Measurements from ENCODE around the gene SLC29A1. TPM values are rescaled to one million over a fixed set of nuclear protein-coding genes. Genes with fewer than 3 reads are reported as not detected.
A peak's percentile ranks its signal among the peaks of the same experiment; 100 is the strongest.

Gene SLC29A1
- total and polyA plus RNA-seq, 2 of the 8 experiments (the other 6 are each of a cell fraction or from before 2014, with no cell fraction given): 187 to 558 TPM

- peaks cover 2 to 15% (median 4%) of the 10 kb centered on the region in 4 experiments for H3K4me1 ChIP-seq (replicated peaks in 1 of 4; ENCODE audit: control insufficient read depth in 3 of 4, insufficient read depth in 4 of 4, low read length in 3 of 4)
- H3K4me3 ChIP-seq (ENCODE audit: extremely low read depth in 1 of 4, insufficient read depth in 2 of 4, low read depth in 3 of 4, low read length in 4 of 4): no peak overlapping the region
- H3K56ac ChIP-seq (replicated peaks; ENCODE audit: insufficient read length, low read depth, low read length): peak overlapping the region; percentile 100
- H3K14ac ChIP-seq (ENCODE audit: insufficient read length): no peak overlapping the region
- no peak overlapping the region for H3K23ac ChIP-seq (ENCODE audit: insufficient read length)
- DNase-seq (ENCODE audit: low read depth in 1 of 2, low spot score in 2 of 2) (no peak), FAIRE-seq (no peak)
- H3K79me1 ChIP-seq (ENCODE audit: low read depth, low read length): no peaks in the 10 kb centered on the region
- no peak overlapping the region for H4K5ac ChIP-seq (ENCODE audit: insufficient read length, low read depth, low read length)
- no peak overlapping the region for H3K4ac ChIP-seq (replicated peaks; ENCODE audit: insufficient read length, low read depth, low read length)
- H2AFZ ChIP-seq (ENCODE audit: low read length): no peak overlapping the region
- WGBS, 2 experiments (ENCODE audit: extremely low coverage in 1 of 2, insufficient coverage in 1 of 2, insufficient read length in 1 of 2, insufficient replicate concordance in 2 of 2, low coverage in 1 of 2, low lambda C conversion rate in 2 of 2, missing lambda C conversion rate in 1 of 2): 91% methylated on average over 4 of the region's 4 CpGs; no CpG with 5 or more reads in 1 of the 2 experiments
- H3K9me3 ChIP-seq (ENCODE audit: insufficient read depth in 2 of 2, low read depth in 1 of 2, low read length in 1 of 2): no peaks in the 10 kb centered on the region
- no peak overlapping the region for H3K18ac ChIP-seq (ENCODE audit: extremely low read depth, low read length)
- no peak overlapping the region; the same call in 1 of the 2 replicates for H2AK5ac ChIP-seq (ENCODE audit: low read depth, low read length)
- H3K27me3 ChIP-seq (replicated peaks in 1 of 4; ENCODE audit: control insufficient read depth in 3 of 4, extremely low read depth in 1 of 4, insufficient read depth in 3 of 4, low read length in 3 of 4): no peaks in the 10 kb centered on the region
- no peaks in the 10 kb centered on the region for H3K79me2 ChIP-seq (ENCODE audit: control insufficient read depth in 1 of 2, insufficient read depth in 2 of 2, low read length in 2 of 2)
- no peak overlapping the region for H2BK20ac ChIP-seq (ENCODE audit: low read length)
- no peaks in the 10 kb centered on the region for H4K20me1 ChIP-seq (replicated peaks in 1 of 2; ENCODE audit: control insufficient read depth in 1 of 2, insufficient read depth in 2 of 2, low read length in 2 of 2)
- no peak overlapping the region for H2BK15ac ChIP-seq (ENCODE audit: low read length)
- no peak overlapping the region for H3K27ac ChIP-seq (ENCODE audit: low read depth, low read length)
- peaks cover 10% of the 10 kb centered on the region; the same call in 1 of the 2 replicates for H3K23me2 ChIP-seq (ENCODE audit: low read depth, low read length)
- no peak overlapping the region for H2BK120ac ChIP-seq (replicated peaks; ENCODE audit: low read depth, low read length)
- H3K36me3 ChIP-seq (ENCODE audit: control insufficient read depth in 2 of 4, insufficient read depth in 4 of 4, low read length in 3 of 4): no peaks in the 10 kb centered on the region
- H2BK12ac ChIP-seq (ENCODE audit: low read depth, low read length): 0 out of 2 replicates have a peak overlapping the region, but pooled peaks have one; percentile 27
- CTCF ChIA-PET (ENCODE audit: partially characterized antibody): interaction anchor here (0.6 to 10.8 kb wide), 4 partner anchors 14 to 1055 kb away, joined by 3 to 287 read pairs (median 4); partner anchors contain the start of gene SLC29A1
- H3K9ac ChIP-seq (replicated peaks in 1 of 4; ENCODE audit: extremely low read depth in 1 of 4, low read depth in 3 of 4, low read length in 3 of 4): no peak overlapping the region
- no peak overlapping the region; the same call in 1 of the 2 replicates for H4K8ac ChIP-seq (ENCODE audit: extremely low read depth, insufficient read depth, low read length)
- H3K4me2 ChIP-seq (ENCODE audit: insufficient read depth in 1 of 2, low read depth in 2 of 2, low read length in 2 of 2): no peak overlapping the region
- H2BK5ac ChIP-seq (ENCODE audit: low read depth, low read length): no peak overlapping the region
- no peak overlapping the region for H4K91ac ChIP-seq (replicated peaks; ENCODE audit: insufficient read length, low read length)
- POLR2A ChIA-PET (ENCODE audit: partially characterized antibody): interaction anchor here (0.8 to 2.2 kb wide), 11 partner anchors 13 to 75 kb away, joined by 3 to 9 read pairs (median 4); partner anchors contain the start of gene SLC29A1
- no peak for TF ChIP-seq JUND (IDR thresholded peaks at IDR 0.05; ENCODE audit: low read length)
- TF ChIP-seq SIX5 (IDR thresholded peaks at IDR 0.05; ENCODE audit: low read depth, low read length): no peak
- no peak for TF ChIP-seq RBBP5 (IDR thresholded peaks at IDR 0.05; ENCODE audit: borderline replicate concordance, low read depth, low read length)
- TF ChIP-seq HDAC6 (IDR thresholded peaks at IDR 0.05; ENCODE audit: low read depth, low read length): no peak
- TF ChIP-seq, protein P1, sequence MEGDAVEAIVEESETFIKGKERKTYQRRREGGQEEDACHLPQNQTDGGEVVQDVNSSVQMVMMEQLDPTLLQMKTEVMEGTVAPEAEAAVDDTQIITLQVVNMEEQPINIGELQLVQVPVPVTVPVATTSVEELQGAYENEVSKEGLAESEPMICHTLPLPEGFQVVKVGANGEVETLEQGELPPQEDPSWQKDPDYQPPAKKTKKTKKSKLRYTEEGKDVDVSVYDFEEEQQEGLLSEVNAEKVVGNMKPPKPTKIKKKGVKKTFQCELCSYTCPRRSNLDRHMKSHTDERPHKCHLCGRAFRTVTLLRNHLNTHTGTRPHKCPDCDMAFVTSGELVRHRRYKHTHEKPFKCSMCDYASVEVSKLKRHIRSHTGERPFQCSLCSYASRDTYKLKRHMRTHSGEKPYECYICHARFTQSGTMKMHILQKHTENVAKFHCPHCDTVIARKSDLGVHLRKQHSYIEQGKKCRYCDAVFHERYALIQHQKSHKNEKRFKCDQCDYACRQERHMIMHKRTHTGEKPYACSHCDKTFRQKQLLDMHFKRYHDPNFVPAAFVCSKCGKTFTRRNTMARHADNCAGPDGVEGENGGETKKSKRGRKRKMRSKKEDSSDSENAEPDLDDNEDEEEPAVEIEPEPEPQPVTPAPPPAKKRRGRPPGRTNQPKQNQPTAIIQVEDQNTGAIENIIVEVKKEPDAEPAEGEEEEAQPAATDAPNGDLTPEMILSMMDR (IDR thresholded peaks at IDR 0.05; ENCODE audit: control extremely low read depth in 1 of 3, insufficient read depth in 1 of 3, low read depth in 1 of 3, low read length in 3 of 3): no peak
- TF ChIP-seq KDM1A (IDR thresholded peaks at IDR 0.05; ENCODE audit: borderline replicate concordance, low read length): no peak
- no peak for TF ChIP-seq SAP30 (IDR thresholded peaks at IDR 0.05; ENCODE audit: insufficient read depth, insufficient replicate concordance, low read length)
- TF ChIP-seq RXRA (IDR thresholded peaks at IDR 0.05; ENCODE audit: insufficient read depth, low read depth, low read length): no peak
- no peak for TF ChIP-seq SIN3A (conservative IDR thresholded peaks at IDR 0.05 in 1 of 2, IDR thresholded peaks at IDR 0.05 in 1 of 2; ENCODE audit: low read depth in 1 of 2, low read length in 2 of 2)
- TF ChIP-seq MAFK (IDR thresholded peaks at IDR 0.05; ENCODE audit: low read depth, low read length): no peak
- TF ChIP-seq SIRT6 (IDR thresholded peaks at IDR 0.05; ENCODE audit: low read length): no peak
These were observed 42.5 kb upstream of the SLC29A1 start for GRCh38 chr6:44180886-44181285.
